ENCODE measurements around the gene NSUN4.
"Not testable (repeated sequence)": the region's sequence is repeated elsewhere in the genome, so short reads cannot be mapped to it uniquely, and the experiment has no call there.

NSUN4 gene

DNA sequence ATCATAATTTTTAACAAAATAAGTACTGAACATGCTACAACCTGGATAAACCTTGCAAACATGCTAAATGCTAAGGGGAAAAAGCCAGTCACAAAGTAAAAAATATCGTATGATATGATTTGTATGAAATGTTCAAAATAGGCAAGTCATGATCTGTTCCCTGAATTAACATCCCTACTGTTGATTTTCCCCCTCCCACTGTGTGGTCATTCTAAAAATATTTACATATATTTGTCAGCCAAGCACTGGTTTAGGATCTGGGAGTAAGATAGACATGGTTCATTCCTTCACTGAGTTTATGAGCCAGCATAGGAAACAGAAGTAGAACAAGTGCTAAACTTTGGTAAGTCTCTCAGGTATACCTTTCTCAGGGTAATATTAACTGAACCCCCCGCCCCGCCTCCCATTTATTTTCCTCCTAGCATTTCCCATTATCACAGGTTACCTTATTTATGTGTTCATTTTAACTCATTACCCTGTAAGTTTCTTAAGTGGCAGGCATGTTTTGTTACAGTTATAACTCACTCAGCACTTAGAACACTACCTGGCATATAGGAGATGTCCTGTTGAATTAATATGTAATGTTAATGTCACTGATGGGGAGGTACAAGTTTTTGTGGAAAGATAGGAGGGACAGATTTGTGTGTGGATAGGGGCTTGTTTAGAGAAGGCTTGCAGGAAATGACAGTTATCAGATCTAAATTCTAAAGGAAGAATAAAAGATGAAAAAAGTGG is 24.8 kb upstream of the NSUN4 start:
- no peak for DNase-seq (ENCODE audit: insufficient read length, low spot score)
- no peak for FAIRE-seq
- TF ChIP-seq, protein P1, sequence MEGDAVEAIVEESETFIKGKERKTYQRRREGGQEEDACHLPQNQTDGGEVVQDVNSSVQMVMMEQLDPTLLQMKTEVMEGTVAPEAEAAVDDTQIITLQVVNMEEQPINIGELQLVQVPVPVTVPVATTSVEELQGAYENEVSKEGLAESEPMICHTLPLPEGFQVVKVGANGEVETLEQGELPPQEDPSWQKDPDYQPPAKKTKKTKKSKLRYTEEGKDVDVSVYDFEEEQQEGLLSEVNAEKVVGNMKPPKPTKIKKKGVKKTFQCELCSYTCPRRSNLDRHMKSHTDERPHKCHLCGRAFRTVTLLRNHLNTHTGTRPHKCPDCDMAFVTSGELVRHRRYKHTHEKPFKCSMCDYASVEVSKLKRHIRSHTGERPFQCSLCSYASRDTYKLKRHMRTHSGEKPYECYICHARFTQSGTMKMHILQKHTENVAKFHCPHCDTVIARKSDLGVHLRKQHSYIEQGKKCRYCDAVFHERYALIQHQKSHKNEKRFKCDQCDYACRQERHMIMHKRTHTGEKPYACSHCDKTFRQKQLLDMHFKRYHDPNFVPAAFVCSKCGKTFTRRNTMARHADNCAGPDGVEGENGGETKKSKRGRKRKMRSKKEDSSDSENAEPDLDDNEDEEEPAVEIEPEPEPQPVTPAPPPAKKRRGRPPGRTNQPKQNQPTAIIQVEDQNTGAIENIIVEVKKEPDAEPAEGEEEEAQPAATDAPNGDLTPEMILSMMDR (IDR thresholded peaks at IDR 0.05; ENCODE audit: insufficient read depth, missing control alignments), result no peak

DNA sequence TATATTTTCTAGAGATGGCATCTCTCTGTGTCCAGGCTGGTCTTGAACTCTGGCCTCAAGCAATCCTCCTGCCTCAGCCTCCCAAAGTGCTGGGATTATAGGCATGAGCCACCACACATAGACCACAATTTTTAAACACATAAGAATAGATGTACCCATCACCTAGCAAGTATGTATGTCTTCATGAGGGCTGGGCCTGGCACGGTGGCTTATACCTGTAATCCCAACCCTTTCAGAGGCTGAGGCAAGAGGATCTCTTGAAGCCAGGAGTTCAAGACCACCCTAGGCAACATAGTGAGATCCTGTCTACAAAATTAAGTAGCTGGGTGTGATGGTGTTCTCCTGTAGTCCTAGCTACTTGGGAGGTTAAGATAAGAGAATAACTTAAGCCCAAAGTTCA is 23.3 kb upstream of the NSUN4 start:
- FAIRE-seq (no peak), DNase-seq (ENCODE audit: insufficient read length, low spot score) (no peak)
- TF ChIP-seq, protein P1 (IDR thresholded peaks at IDR 0.05; ENCODE audit: insufficient read depth, missing control alignments), result no peak

DNA sequence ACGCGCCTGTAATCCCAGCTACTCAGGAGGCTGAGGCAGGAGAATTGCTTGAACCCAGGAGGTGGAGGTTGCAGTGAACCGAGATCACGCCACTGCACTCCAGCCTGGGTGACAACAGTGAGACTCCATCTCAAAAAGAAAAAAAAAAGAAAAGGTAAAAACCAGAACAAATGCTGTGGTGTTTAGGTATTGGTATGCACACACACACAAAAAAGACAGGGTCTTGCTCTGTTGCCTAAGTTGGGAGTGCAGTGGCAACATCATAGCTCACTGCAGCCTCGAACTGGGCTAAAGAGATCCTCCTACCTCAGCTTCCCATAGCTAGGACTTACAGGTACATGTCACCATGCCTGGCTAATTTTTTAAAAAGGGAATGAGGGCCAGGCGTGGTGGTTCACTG is 21.3 kb upstream of the NSUN4 start:
- not testable (repeated sequence) for DNase-seq (ENCODE audit: insufficient read length, low spot score); FAIRE-seq

DNA sequence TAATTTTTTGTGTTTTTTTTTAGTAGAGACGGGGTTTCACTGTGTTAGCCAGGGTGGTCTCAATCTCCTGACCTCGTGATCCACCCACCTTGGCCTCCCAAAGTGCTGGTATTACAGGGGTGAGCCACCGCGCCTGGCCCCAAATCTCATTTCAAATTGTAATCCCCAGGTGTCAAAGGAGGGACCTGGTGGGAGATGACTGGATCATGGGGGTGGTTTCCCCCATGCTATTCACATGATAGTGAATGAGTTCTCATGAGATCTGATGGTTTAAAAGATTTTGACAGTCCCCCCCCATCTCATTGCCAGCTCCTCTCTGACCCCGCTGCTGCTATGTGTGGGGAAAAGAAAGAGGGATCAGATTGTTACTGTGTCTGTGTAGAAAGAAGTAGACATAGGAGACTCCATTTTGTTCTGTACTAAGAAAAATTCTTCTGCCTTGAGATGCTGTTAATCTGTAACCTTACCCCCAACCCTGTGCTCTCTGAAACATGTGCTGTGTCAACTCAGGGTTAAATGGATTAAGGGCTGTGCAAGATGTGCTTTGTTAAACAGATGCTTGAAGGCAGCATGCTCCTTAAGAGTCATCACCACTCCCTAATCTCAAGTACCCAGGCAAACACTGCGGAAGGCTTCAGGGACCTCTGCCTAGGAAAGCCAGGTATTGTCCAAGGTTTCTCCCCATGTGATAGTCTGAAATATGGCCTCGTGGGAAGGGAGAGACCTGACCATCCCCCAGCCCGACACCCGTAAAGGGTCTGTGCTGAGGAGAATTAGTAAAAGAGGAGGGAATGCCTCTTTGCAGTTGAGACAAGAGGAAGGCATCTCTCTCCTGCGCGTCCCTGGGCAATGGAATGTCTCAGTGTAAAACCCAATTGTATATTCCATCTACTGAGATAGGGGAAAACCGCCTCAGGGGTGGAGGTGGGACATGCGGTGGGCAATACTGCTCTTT is 20.4 kb upstream of the NSUN4 start:
- not testable (repeated sequence) for DNase-seq (ENCODE audit: insufficient read length, low spot score); FAIRE-seq

DNA sequence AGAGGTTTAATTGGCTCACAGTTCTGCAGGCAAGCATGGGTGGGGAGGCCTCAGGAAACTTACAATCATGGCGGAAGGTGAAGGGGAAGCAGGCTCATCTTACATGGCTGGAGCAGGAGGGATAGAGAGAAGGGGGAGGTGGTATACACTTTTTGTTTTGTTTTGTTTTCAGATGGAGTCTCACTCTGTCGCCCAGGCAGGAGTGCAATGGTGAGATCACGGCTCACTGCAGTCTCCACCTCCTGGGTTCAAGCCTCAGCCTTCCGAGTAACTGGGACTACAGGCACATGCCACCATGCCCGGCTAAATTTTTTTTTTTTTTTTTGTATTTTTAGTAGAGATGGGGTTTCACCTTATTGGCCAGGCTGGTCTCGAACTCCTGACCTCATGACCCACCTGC is 18.4 kb upstream of the NSUN4 start:
- DNase-seq (ENCODE audit: insufficient read length, low spot score); FAIRE-seq: not testable (repeated sequence)

DNA sequence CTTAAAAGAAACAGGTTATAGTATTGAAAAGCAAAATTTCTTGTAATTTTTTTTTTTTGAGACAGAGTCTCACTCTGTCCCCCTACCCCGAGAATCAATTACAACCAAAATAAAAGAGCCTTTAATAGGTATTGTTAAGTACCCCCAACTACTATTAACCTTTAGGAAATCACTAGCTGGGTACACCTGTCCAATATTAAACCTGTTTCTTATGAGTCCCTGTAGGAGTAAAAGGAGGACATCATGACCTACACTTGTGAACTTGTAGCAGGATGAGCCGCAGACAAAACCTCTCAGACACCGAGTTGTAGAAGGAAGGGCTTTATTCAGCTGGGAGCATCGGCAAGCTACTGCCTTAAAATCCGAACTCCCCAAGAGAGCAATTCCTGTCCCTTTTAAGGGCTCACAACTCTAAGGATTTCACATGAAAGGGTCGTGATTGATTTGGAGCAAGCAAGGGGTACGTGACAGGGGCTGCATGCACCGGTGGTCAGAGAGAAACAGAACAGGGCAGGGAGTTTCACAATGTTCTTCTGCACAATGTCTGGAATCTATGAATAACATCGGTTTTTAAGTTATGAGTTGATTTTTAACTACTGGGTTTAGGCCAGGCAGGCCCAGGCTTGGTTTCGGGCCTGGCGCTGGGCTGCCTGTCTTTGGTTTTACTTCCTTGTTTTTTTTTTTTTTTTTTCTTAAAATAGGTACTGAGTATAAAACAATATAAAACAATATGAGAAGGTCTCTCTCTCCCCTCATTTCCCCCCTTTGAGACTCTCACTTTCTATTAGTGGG is 15.1 kb upstream of the NSUN4 start:
- not testable (repeated sequence) for DNase-seq (ENCODE audit: insufficient read length, low spot score); FAIRE-seq

DNA sequence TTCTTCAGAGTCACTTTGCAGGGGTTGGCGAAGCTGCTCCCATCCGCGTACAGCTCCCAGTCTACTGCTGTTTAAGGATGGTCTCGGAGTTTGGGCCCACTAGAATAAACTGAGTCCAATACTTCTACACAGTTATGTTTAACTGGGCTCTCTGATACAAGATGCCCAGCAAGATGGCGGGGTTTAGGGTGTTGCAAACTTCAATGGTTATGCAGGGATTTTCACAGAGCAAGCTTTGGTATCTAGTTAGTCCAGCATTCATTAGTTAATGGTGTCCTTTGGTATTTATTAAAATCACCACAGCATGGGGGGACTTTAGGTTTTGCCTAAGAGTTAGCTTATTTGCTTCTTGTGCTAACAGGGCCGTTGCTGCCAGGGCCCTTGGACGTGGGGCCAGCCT is 12.4 kb upstream of the NSUN4 start:
- FAIRE-seq, result not testable (repeated sequence)

DNA sequence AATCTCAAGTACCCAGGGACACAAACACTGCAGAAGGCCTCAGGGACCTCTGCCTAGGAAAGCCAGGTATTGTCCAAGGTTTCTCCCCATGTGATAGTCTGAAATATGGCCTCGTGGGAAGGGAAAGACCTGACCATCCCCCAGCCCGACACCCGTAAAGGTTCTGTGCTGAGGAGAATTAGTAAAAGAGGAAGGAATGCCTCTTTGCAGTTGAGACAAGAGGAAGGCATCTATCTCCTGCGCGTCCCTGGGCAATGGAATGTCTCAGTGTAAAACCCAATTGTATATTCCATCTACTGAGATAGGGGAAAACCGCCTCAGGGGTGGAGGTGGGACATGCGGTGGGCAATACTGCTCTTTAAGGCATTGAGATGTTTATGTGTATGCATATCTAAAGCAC is 10.8 kb upstream of the NSUN4 start:
- DNase-seq (ENCODE audit: insufficient read length, low spot score); FAIRE-seq: not testable (repeated sequence)

More for the DNA sequence above, 12.4 kb upstream of the NSUN4 start:
- not testable (repeated sequence) for DNase-seq (ENCODE audit: insufficient read length, low spot score)

DNA sequence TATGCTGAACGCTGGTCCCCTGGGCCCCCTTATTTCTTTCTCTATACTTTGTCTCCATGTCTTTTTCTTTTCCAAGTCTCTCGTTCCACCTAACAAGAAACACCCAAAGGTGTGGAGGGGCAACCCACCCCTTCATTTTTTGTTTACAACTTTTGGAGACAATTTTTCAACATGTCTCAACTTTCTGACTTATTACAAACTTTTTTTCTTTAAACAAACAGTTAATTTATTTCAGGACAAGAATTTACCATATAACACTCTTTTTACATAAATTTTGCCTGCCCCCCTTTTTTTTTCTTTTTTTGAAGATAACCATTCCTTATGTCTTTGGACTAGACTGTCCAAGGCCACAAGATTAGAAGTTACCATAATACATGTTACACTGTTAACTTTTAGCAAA is 10.2 kb upstream of the NSUN4 start:
- FAIRE-seq; DNase-seq (ENCODE audit: insufficient read length, low spot score): not testable (repeated sequence)

DNA sequence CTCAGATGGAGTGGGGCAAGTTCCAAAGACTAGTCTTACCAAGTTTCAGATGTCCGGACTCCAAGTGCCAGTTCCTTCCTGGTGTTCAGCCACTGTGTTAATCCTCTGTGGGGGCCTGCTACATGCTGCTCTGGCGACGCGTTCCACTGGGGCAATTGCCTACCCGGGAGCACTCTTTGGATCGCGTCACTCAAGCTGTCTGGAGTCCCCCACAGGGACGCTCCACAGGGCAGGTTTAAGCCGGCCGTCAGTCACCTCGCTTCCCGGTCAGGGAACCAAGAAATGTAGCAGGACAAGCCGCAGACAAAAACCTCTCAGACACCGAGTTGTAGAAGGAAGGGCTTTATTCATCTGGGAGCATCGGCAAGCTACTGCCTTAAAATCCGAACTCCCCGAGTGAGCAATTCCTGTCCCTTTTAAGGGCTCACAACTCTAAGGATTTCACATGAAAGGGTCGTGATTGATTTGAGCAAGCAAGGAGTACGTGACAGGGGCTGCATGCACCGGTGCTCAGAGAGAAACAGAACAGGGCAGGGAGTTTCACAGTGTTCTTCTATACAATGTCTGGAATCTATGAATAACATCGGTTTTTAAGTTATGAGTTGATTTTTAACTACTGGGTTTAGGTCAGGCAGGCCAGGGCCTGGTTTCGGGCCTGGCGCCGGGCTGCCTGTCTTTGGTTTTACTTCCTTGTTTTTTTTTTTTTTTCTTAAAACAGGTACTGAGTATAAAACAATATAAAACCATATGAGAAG is 8.6 kb upstream of the NSUN4 start:
- not testable (repeated sequence) for DNase-seq (ENCODE audit: insufficient read length, low spot score); FAIRE-seq
